ENCODE measurements around the gene STMND1.
A peak's percentile ranks its signal among the peaks of the same experiment; 100 is the strongest.
"Not testable (repeated sequence)": the region's sequence is repeated elsewhere in the genome, so short reads cannot be mapped to it uniquely, and the experiment has no call there.

The STMND1 gene

DNA sequence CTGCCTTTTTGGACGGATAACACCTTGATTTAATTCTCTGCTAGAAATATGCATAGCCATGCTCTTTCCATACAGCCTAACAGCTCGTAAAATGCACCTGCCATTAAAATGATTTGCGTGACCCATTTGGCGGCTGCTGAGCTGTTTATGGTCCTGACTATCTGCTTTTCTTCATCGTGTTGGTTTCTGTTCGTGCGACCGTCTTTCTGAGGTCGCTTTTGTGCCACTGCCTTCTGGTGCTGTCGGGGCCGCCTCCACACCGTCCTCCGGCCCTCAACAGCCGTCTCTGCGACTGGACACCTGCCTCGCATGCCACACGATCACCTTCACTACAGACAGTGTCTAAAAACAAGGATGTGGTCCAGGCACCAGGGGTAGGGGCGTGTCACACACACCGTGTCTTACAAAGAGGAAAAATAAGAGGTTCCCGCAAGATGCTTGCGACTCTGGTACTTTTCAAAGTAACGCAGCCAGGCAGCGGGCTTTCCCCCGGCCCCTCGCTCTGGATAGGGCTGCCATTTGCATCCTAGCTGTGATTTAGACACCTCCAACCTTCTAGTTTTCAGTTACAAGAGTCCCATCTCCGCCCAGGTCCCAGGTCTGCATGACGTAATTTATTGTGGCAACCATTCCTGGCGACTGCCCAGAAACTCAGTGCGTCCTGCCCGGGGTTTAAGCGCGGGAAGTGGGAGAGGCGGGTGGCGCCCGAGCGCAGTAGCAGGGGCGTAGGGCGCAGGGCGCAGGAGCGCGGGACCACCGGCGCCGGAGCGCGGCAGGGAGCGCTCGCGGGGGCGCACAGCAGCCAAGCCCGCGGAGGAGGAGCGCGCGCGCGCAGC lies at the start of gene STMND1:
Gene STMND1 (plus strand): TSS at position 629 of the 836 bp plus-strand sequence. CDS start 208 bp downstream, outside the sequence.
- DNase-seq (ENCODE audit: low read depth), result peak; percentile 1

DNA sequence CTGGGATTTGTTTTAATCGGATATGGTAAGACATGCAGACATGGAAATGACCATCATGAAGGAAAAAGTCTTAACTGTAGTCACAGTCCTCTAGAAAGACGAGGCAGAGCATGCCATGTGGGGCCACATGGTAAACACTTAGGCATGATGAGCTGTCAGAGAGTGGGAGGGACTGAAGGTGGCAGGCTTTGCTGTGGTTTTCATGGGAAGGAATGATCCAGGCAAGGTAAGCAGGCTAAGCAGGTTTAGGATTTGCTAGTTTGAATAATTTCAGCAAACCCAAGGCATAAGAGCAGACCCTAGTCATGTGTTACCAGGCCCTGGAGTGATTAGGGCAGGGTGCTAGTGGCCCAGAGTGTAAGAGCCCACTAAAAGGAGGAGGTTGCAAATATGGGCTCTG lies 47.2 kb upstream of the STMND1 start:
- DNase-seq (ENCODE audit: low read depth), result no peak

- no peak for DNase-seq (ENCODE audit: low read depth)
These were observed 44.5 kb upstream of the STMND1 start for GRCh38 chr6:17057322-17057721.

DNA sequence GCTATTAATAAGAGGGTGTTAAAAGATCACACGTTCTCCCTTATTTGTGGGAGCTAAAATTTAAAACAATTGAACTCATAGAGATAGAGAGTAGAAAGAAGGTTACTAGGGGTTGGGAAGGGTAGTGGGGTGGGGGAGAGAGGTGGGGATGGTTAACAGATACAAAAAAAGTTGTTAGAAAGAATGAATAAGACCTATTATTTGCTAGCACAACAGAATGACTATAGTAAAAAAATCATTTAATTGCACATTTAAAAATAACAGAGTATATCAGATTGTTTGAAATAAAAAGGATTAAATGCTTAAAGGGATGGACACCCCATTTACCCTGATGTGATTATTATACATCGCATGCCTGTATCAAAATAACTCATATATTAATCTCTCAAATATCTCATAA lies 43.3 kb upstream of the STMND1 start:
- DNase-seq (ENCODE audit: low read depth), result no peak

DNA sequence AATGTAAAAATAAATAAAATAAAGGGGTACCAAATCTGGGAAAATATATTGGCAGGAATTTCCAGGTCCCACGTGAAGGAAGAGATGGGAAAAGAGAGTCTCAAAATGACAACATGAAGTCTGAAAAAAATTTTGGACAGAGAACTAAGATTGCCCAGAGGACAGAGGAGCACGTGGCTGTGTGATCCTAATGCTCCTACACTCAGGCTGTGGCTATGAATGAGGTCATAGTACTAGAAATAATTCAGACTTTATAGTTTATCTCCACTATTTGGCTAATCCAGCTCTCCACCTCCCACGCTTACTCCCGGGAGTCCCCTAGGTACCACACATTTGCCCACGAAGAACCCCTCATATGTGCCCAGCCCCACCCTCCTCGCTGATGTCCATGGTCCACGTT lies 42.8 kb upstream of the STMND1 start:
- no peak for DNase-seq (ENCODE audit: low read depth)

DNA sequence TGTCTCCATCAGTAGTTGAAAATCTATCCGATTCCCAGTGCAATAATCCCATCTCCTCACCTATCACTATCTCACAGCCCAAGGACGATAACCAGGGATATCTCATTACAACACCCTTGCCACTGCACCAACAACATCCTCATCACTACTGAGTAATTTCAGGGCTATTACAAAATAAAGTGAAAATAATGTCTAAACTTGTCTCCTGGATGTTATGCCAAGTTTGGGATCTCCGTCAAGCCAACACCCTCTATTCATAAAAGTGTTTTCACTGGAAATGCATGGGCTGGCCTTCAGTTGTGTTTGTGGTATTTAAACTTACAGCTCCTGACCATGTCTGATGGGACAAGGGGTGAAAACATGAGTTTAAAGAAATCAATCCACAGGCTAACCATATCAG lies 42.0 kb upstream of the STMND1 start:
- DNase-seq (ENCODE audit: low read depth), result no peak

DNA sequence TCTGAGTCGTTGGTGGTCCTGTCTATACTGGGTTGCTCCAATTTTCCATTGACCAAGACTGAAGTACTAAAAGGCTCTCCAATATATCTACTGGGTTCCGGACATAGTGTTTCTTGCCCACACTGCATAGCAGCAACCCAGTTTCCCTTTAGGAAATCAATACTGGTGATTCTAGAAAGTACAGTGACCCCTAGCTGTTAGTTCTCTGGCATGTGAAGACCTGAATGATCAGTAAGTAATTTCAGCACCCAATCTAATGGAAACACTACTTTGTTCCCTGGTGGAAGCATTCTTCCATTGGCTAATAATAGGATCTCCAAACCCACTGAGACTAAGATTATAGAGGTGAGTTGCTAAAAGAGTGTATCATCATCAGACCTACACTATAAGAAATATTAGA lies 40.8 kb upstream of the STMND1 start:
- no peak for DNase-seq (ENCODE audit: low read depth)

GRCh38 chr6:17062871-17063440 lies 38.9 kb upstream of the STMND1 start:
- no peak for DNase-seq (ENCODE audit: low read depth)

DNA sequence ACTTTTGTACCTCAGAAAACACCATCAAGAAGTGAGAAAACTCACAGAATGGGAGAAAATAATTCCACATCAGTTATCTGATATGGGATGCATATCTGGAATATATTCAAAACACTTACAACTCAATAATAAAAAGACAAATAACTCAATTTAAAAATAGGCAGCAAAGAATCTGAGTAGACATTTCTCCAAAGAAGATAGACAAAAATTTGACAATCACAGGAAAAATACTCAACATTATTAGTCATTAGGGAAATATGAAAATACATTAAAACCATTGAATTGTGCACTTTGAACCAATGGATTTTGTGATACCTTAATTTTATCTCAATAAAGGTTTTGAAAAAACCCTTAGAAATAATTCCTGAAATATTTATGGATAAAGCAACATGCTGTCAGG lies 36.9 kb upstream of the STMND1 start:
- no peak for DNase-seq (ENCODE audit: low read depth)

DNA sequence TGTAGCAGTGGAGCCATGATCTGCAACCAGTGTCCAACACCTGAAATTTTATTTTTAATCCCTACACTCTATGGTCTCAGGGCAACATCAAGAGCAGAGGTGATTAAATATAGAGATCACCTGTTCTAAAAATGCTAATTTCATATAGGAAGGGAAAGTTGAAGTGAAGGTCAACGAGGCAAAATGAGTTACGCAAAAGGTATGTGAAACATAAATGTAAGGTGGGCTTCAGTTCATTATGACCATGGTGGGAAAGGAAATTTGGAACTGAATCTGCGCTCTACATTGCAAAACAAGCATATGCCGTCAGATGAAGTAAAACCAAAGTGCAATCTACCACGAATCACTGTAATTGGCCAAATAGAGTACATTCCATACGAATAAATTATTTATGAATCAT lies 35.2 kb upstream of the STMND1 start:
- no peak for DNase-seq (ENCODE audit: low read depth)

DNA sequence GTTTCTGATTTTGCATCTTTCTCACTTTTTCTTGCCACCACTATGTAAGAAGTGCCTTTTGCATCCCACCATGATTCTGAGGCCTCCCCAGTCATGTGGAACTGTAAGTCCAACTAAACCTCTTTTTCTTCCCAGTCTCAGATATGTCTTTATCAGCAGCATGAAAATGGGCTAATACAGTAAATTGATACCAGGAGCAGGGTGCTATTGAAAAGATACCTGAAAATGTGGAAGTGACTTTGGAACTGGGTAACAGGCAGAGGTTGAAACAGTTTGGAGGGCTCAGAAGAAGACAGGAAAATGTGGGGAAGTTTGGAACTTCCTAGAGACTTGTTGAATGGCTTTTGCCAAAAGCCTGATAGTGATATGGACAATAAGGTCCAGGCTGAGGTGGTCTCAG lies 32.9 kb upstream of the STMND1 start:
- not testable (repeated sequence) for DNase-seq (ENCODE audit: low read depth)

DNA sequence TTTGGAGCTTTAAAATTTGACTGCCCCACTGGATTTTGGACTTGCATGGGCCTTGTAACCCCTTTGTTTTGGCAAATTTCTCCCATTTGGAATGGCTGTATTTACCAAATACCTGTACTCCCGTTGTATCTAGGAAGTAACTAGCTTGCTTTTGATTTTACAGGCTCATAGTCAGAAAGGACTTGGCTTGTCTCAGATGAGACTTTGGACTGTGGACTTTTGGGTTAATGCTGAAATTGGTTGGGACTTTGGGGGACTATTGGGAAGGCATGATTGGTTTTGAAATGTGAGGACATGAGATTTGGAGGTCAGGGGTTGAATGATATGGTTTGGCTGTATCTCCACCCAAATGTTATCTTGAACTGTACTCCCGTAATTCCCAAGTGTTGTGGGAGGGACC lies 31.4 kb upstream of the STMND1 start:
- not testable (repeated sequence) for DNase-seq (ENCODE audit: low read depth)

DNA sequence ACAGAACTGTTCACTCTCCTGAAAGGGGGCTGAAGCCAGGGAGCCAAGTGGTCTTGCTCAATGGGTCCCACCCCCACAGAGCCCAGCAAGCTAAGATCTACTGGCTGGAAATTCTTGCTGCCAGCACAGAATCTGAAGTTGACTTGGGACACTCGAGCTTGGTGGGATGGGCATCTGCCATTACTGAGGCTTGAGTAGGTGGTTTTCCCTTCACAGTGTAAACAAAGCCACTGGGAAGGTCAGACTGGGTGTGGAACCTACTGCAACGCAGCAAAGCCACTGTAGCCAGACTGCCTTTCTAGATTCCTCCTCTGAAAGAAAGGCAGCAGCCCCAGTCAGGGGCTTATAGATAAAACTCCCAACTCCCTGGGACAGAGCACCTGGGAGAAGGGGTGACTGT lies 28.3 kb upstream of the STMND1 start:
- not testable (repeated sequence) for DNase-seq (ENCODE audit: low read depth)

DNA sequence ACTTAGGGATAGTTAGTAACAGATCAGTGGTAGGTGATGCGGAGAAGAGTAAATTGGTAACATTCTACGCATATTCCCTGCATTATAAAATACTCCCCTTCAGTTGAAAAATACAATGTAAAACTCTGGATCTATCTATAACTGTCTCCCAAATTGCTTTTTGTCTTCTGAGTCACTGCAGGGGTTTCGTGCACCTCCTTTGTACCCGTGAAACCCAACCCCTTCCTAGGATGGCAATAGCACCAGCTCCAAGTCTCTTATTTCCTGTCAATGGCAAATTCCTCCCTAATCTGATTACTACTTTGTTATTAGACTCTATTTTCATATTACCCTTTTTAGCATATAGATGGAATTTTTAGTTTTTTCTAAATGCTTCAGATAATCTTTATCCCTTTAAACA lies 20.6 kb upstream of the STMND1 start:
- DNase-seq (ENCODE audit: low read depth), result no peak

DNA sequence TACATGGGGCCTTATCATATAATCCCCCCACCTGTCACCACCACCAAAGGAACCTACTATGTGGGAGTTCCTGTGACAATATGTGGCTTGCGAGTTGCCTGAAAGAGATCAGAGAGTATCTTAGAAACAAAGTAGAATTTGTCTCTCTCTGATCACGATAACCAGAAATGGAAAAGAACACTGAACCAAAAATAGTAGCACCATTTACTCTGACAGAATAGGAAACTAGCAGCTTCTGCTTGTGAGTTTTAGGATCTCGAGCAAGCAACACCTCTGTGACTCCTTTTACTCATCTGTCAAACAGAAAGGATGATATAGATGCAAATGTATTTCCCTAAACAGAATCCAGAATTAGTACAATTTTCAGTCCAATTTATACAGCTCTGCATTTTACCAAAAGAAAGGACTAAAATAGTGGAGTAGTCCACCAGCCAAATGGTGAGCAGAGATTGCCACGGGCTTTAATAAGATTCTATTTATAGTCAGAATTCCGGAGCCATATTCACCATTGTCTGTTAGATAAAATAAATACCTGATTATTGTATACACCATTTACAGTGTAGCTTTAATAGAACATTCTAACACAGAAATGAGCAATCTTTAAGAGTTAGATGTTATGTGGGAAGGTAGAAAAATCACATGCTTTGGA lies 19.9 kb upstream of the STMND1 start:
- DNase-seq (ENCODE audit: low read depth), result no peak

- DNase-seq (ENCODE audit: low read depth), result no peak
These were observed 18.5 kb upstream of the STMND1 start for GRCh38 chr6:17083397-17083796.

GRCh38 chr6:17086469-17086868 lies 15.4 kb upstream of the STMND1 start:
- DNase-seq (ENCODE audit: low read depth), result peak; percentile 3

DNA sequence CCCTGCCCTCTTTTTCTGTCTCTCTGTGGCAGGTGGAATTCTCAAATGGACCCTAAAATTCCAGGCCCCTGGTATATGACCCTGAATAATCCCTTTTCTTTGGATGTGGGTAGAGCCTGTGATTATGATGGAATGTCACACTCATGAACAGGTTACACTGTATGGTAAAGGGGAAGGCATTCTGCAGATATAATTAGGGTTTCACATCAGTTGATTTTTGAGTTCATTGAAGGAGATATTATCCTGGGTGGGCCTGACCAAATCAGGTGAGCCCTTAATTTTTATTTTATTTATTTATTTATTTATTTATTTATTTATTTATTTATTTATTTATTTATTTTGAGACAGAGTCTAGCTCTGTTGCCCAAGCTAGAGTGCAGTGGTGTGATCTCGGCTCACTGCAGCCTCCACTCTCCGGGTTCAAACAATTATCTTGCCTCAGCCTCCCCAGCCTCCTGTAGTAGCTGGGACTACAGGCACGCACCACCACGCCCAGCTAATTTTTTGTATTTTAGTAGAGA lies 13.7 kb upstream of the STMND1 start:
- DNase-seq (ENCODE audit: low read depth), result no peak

DNA sequence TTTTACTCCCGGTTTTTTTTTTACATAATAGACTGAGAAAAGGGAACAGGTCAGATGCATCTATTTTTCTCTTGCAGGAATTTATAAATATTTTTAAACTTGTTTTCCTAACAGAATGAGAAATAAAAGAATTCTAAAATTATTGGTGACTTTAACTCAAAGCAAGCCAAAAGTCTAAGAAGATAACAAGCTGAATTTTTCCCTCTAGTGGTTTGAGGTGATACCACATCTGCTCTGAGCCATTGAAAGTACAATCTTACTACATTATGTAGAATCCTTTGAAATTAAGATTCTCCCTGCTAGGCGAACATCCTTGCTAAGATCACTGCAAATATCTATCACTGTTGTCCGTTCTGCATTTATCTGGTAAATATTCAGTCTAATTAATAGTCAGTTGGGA lies 10.7 kb upstream of the STMND1 start:
- no peak for DNase-seq (ENCODE audit: low read depth)

DNA sequence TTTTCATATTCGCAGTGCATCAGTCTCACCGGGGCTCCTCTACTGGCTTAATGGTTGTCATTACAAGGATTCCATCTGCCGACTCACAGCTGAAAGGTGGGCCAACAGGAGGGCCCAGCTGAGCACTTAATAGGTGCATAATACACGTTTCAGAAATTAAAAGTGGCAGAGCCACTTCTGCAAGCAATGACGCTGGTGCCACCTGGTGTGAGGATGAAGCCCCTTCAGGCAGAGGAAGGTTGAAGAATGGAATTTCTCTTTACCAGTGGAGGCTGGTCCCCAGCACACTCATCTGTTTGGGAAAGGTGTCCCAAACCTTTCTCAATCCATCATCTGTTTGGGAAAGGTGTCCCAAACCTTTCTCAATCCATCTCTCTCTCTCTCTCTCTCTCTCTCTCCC lies 8.2 kb upstream of the STMND1 start:
- DNase-seq (ENCODE audit: low read depth), result no peak

DNA sequence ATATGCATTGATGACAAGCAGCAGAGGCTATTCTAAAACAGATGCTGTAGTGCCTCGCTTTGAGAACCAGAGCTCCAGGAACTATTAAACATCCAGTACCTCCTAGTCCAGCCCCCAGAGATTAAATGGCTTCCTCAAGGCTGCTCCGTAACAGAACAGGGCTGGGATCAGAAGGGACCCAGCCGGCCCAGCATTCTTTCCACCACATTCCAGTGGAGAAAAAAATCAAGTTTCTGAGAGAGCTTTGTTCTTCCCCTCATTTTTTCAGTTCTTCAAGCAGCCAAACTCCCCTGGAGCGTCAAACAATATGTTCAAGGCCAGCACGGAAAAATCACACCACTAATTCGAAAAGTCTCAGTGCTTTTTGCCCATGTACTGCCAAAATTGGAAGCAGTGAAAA lies 5.8 kb upstream of the STMND1 start:
- no peak for DNase-seq (ENCODE audit: low read depth)

DNA sequence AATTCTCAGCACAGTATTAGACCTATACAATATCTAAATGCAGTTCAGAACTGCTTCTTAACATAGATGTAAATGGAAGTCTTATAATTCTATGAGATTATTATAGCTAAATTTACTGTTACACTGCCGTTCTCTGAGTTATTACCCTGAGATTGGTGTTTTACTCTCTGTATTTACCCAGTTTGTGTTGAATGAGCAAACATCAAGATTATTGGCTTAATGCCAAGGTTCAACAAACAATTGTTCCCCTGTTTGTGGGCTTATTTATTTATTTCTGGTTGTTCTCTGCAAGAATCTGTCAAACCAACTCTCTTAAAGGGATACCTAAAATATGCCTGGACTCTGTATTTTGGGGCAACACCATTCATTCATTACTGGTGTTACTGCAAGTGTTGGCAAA lies 5.2 kb upstream of the STMND1 start:
- no peak for DNase-seq (ENCODE audit: low read depth)

GRCh38 chr6:17097982-17098381 lies 3.9 kb upstream of the STMND1 start:
- DNase-seq (ENCODE audit: low read depth), result no peak

Measured in activated T-cell treated with anti-CD3 and anti-CD28 coated beads for 48 hours (primary cell).